GM12873 (cell line): Measurements from ENCODE around the gene EXOC2.

Source experiments
- TF ChIP-seq, protein P1 (sequence below): IDR thresholded peaks from 2 replicates; pipeline ENCODE4 v1.5.1; 2012; ENCODE audit warnings: low read depth, mild to moderate bottlenecking, moderate library complexity, low read length, control low read depth; ENCODE audit not compliant: insufficient read depth; ENCODE audit errors: missing control alignments

Gene EXOC2

DNA sequence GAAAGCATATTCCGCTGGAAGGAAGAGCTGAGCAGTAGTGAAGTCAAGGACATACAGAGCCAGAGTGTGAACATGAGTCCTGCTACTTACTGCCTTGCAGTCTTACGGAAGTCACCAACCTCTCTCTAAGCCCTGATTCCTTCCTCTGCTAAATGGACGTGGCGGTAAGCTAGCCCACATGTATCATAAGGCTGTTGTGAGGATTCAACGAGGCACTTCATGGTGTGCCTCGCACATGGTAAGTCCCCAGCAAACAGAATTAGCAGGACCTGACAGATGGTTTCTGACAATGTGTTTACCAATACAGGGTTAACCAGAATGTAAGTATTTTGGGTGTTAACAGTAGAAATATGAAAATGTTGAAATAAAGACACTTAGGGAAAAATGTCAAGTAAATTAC, 208.2 kb downstream of the EXOC2 start:
- TF ChIP-seq, protein P1, sequence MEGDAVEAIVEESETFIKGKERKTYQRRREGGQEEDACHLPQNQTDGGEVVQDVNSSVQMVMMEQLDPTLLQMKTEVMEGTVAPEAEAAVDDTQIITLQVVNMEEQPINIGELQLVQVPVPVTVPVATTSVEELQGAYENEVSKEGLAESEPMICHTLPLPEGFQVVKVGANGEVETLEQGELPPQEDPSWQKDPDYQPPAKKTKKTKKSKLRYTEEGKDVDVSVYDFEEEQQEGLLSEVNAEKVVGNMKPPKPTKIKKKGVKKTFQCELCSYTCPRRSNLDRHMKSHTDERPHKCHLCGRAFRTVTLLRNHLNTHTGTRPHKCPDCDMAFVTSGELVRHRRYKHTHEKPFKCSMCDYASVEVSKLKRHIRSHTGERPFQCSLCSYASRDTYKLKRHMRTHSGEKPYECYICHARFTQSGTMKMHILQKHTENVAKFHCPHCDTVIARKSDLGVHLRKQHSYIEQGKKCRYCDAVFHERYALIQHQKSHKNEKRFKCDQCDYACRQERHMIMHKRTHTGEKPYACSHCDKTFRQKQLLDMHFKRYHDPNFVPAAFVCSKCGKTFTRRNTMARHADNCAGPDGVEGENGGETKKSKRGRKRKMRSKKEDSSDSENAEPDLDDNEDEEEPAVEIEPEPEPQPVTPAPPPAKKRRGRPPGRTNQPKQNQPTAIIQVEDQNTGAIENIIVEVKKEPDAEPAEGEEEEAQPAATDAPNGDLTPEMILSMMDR, result no peak

DNA sequence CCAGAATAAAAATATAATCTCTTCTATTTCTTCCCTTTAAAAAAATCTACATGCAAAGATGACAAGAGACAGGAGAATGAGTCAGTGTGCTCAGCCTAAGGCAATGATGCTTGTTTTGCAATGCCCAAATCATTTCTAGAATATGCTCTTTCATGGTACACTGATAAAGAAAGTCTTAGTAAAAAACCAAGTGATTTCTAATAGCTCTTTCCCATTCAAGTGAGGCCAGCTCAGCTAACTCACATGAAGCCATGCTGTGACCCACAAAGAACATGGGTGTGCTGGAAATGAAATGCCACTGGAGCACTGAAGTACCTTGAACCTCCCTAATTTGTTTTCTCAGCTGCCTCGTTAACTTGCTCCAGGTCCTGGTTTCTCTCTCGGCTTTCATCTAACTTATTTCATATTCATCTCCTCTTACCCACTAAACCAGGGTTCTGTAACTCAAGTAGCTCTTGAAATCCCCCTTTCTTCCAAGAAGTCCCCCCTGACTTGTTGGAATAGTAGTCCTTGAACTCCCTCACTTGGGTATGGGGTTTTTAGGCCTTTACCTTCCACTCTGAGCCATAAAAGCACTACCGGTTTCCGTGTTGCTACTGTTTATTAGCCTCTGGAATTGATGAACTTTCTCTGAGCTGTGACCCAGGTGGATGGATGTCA, 208.7 kb downstream of the EXOC2 start:
- TF ChIP-seq, protein P1, result no peak

DNA sequence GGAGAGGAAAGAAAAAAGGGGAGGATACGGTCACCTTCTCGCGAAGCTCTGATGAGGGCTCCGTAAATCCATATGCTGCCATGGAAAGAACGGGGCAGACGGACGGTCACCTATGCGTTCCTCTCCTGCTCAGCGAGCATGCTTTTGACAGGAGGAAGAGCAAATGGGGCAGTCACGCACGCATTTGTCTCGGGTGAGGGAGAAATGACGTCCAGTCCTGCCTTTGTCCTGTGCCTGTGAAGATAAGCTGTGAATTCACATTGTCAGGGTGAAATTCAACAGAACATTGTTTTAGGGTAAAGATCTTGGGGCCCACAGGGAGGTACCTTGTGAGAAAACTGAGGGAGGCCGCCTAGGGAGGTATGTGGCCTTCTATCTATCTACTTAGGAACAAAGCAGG, 217.6 kb downstream of the EXOC2 start:
- TF ChIP-seq, protein P1, result no peak

DNA sequence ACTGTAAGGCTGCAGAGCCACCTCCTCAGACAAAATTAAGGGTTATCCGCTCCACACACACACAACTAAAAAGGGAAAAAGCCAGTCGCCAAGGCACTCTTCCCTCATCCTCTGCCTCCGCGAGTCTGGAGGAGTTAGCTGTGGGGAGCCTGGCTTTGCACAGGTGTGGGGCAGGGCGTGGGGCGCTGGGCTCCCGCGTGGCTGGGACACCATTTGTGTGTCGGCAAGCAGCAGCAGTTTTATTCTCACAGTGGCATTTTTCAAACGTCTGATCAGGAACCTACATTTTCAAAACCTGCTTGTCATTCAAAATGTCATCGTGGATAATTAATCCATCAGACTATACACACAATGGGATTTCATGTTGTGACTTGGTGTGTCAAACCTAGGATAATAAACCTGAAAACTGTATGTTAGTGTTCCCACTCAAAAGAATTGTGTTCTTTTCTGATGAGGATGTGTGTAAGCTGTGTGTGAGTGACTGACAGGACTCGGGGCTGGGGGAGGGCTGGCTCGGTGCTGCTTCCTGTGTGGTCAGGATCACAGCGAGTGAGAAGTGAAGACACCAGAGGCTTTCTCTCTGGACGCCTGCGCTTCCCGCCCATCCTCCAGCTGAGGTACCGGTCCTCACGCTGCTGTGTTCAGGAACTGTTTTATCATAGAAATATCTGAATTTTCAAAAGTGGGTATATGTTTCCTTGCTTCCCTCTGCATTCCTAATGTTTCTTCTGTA, 218.3 kb downstream of the EXOC2 start:
- TF ChIP-seq, protein P1, result no peak

DNA sequence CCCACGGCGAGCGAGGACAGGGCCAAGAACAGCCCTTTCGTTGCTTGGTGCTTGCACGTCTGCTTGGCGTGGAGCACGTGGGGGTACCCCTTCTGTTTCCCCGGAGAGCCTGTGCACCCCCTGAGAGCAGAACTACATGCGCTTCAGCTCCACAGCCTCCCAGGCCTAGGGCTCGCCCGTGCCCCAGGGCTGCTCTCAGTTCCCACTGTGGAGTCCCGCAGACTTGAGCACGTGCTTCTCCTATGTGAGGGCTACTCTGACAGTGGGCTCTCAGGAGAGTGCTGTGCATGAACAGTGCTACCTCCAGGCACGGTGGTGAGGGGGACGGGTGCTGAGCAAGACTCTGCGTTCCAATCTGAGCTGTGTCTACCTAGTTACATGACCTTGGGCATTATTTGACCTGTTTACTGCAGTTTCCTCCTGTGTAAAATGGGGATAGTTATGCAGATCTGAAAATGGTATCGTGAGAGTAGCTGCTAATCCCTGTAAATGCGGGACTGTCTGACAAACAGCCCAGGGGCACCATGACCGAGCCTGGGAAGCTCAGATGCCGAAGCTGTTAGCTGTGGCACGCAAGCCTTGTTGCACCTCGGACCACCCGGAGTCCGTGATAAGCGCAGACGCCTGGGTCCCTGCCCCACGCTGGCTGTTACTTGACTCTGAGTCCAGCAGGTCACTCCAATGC, 219.0 kb downstream of the EXOC2 start:
- TF ChIP-seq, protein P1, result no peak

DNA sequence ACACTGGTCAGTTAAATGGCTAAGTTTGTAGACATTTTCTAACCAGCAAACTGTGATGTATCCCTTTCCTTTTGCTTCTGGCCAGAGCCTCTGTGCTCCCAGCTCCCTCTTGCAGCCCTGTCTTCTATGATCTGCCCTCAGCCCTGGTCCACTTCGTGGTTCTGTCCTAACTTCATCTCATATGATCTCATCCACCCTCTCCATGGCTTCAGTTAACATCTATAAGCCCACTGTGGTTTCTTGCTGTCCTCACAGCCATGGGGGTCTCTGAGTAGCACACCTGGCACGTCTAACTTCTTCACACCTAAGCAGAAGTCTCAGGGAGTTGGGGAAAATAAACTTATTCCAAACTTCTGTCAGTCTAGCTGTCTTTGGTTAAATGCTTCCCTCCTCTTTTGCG, 219.6 kb downstream of the EXOC2 start:
- TF ChIP-seq, protein P1, result no peak

DNA sequence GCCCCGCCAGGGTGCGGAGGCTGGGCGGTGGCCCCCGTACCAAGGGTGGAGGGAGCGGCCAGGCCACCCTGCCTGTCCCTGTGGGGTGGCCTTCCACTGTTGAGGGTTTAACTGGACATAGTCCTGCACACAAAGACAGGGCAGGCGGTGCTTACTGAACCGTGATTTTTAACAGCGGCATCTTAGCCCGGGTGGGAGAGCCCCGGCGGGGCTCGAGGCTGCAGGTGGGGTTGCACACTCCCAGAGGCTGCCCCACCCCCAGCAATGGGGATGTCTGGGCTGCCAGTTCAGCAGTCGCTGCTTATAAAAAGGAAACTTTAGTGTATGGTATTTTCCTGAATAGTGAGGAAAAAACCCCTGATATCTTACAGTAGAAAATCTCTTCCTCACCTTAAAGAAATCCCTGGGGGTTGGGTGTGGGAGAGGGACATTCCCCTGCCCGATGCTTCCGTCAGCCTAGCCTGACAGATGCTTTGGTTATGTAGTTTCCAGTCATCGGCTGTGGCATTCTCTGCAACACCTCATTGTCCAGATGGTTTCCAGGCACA, 222.0 kb downstream of the EXOC2 start:
- TF ChIP-seq, protein P1, result no peak
